MCF 10A (cell line): ENCODE measurements around the gene FKBP11. TPM values are rescaled to one million over a fixed set of nuclear protein-coding genes. Genes with fewer than 3 reads are reported as not detected.

Experiments
- BruUV-seq: library from RNA; stranded (reverse); fragments of 400-500 nt; replicated peaks from 2 replicates; lab custom pipeline; 2021; lab: Mats Ljungman, UMichigan
- CTCF ChIA-PET: fragments of 300-600 bp; sonication (Branson Sonifier 250); formaldehyde crosslinking; extraction: SDS; loops from one replicate; lab custom pipeline; 2021; ENCODE audit warnings: antibody characterized with exemption, inconsistent platforms; lab: Yijun Ruan, JAX
- POLR2A ChIA-PET: fragments of 300-600, 350-650 bp; sonication (Branson Sonifier 250); formaldehyde crosslinking; extraction: SDS; loops from one replicate; lab custom pipeline; 2020; ENCODE audit warnings: antibody characterized with exemption, inconsistent platforms; lab: Yijun Ruan, JAX
- DNase-seq: peaks from one replicate; pipeline ENCODE4 v3.0.0-alpha.2; 2018; ENCODE audit not compliant: unreplicated experiment
- H3K27ac Mint-ChIP-seq: one replicate; pipeline ENCODE4 v1.8.0; 2022; ENCODE audit warnings: mild to moderate bottlenecking, low read depth, mixed read lengths; ENCODE audit not compliant: unreplicated experiment
- H3K27me3 Mint-ChIP-seq: one replicate; pipeline ENCODE4 v1.8.0; 2022; ENCODE audit warnings: mixed read lengths; ENCODE audit not compliant: insufficient read depth, unreplicated experiment
- H3K36me3 Mint-ChIP-seq: one replicate; pipeline ENCODE4 v1.8.0; 2022; ENCODE audit warnings: mild to moderate bottlenecking, moderate library complexity, mixed read lengths; ENCODE audit not compliant: insufficient read depth, unreplicated experiment
- H3K4me1 Mint-ChIP-seq: one replicate; pipeline ENCODE4 v1.8.0; 2022; ENCODE audit warnings: mixed read lengths; ENCODE audit not compliant: insufficient read depth, unreplicated experiment
- H3K4me3 Mint-ChIP-seq: one replicate; pipeline ENCODE4 v1.8.0; 2022; ENCODE audit warnings: mild to moderate bottlenecking, moderate library complexity, mixed read lengths; ENCODE audit not compliant: unreplicated experiment
- H3K9me3 Mint-ChIP-seq: one replicate; pipeline ENCODE4 v1.8.0; 2022; ENCODE audit warnings: mixed read lengths; ENCODE audit not compliant: unreplicated experiment
- intact Hi-C: fragments of 100-400 bp; cut with micrococcal nuclease; formaldehyde crosslinking; loops from 2 replicates; pipeline ENCODE4 v1.14.1; 2022
- total RNA-seq: library from RNA; stranded (reverse); gene quantifications from 2 replicates; pipeline ENCODE4 v1.2.3, GENCODE V29; 2022
- TF ChIP-seq, protein P1 (sequence below): fragments of 200-600 bp; IDR thresholded peaks from one replicate; pipeline ENCODE4 v1.8.0; 2022; ENCODE audit warnings: antibody characterized with exemption, mild to moderate bottlenecking; ENCODE audit not compliant: unreplicated experiment

FKBP11 gene
- total RNA-seq, 1 experiment from 2014 or later = 11.0 TPM

DNA sequence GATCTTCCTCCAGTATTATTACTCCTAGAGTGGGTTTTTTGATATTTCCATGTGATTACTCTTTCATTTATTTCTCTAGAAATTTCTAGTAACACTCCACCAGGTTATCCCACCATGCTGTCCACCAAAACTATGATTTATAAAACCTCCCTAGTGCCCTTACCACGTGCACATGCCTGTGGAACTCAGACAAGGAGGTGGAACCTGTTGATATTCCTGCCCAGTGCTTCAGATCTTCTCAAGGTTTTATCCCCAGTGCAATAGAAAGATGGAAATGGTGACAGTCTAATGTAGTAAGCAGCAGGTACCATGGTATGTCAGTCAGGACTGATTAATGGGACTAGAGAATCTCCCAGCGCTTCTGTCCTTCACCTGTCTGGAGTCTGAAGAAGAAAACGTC, 35.5 kb upstream of the FKBP11 start:
- H3K9me3 Mint-ChIP-seq = no peaks in the 10 kb centered on the region
- CTCF ChIA-PET = interaction anchor here (0.6 to 3.3 kb wide), 5 partner anchors 10 to 227 kb away, joined by 3 to 15 read pairs (median 6); partner anchors contain the start of genes WNT1 and WNT10B

DNA sequence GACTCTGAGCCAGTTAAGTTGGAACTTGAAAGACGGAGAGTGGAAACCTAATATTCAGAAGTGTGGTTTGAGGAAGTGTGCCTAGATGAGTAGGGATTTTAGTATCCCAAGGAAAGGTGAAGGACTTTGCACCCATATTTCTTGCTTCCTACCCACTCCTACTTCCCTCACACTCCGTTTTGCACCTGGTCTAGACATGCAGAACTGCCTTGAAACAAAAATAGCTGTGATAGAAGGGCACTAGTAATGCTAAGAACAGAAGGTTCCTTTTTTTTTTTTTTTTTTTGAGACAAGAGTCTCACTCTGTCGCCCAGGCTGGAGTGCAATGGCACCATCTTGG, 32.7 kb upstream of the FKBP11 start:
- ChIA-PET POLR2A (interaction anchor here (0.6 to 3.5 kb wide), 15 partner anchors 10 to 1263 kb away, joined by 3 to 20 read pairs (median 7); partner anchors contain the start of genes DDX23, LMBR1L, RND1 and TUBA1B), CTCF (interaction anchor here (0.5 to 2.7 kb wide), 11 partner anchors 13 to 1905 kb away, joined by 3 to 13 read pairs (median 4); partner anchors contain the start of gene WNT1)
- peaks cover 34% of the 10 kb centered on the region for H3K4me1 Mint-ChIP-seq
- peak overlapping the region; percentile 99 for H3K4me3 Mint-ChIP-seq
- TF ChIP-seq, protein P1, sequence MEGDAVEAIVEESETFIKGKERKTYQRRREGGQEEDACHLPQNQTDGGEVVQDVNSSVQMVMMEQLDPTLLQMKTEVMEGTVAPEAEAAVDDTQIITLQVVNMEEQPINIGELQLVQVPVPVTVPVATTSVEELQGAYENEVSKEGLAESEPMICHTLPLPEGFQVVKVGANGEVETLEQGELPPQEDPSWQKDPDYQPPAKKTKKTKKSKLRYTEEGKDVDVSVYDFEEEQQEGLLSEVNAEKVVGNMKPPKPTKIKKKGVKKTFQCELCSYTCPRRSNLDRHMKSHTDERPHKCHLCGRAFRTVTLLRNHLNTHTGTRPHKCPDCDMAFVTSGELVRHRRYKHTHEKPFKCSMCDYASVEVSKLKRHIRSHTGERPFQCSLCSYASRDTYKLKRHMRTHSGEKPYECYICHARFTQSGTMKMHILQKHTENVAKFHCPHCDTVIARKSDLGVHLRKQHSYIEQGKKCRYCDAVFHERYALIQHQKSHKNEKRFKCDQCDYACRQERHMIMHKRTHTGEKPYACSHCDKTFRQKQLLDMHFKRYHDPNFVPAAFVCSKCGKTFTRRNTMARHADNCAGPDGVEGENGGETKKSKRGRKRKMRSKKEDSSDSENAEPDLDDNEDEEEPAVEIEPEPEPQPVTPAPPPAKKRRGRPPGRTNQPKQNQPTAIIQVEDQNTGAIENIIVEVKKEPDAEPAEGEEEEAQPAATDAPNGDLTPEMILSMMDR = no peak
- no peaks in the 10 kb centered on the region for H3K9me3 Mint-ChIP-seq
- BruUV-seq = no TSS peak
- no peaks in the 10 kb centered on the region for H3K27me3 Mint-ChIP-seq
- no peak for DNase-seq
- H3K27ac Mint-ChIP-seq = no peak overlapping the region
- peaks cover 15% of the 10 kb centered on the region for H3K36me3 Mint-ChIP-seq
- intact Hi-C loops = no loop called here

More for the DNA sequence above, 35.5 kb upstream of the FKBP11 start:
- BruUV-seq = no TSS peak
- intact Hi-C loops = no loop called here
- H3K27me3 Mint-ChIP-seq = no peaks in the 10 kb centered on the region
- POLR2A ChIA-PET = no interaction called here
- H3K4me3 Mint-ChIP-seq = no peak overlapping the region
- H3K27ac Mint-ChIP-seq = no peak overlapping the region
- H3K4me1 Mint-ChIP-seq = peaks cover 26% of the 10 kb centered on the region
- TF ChIP-seq, protein P1 = no peak
- no peak for DNase-seq
- H3K36me3 Mint-ChIP-seq = peaks cover 6% of the 10 kb centered on the region

DNA sequence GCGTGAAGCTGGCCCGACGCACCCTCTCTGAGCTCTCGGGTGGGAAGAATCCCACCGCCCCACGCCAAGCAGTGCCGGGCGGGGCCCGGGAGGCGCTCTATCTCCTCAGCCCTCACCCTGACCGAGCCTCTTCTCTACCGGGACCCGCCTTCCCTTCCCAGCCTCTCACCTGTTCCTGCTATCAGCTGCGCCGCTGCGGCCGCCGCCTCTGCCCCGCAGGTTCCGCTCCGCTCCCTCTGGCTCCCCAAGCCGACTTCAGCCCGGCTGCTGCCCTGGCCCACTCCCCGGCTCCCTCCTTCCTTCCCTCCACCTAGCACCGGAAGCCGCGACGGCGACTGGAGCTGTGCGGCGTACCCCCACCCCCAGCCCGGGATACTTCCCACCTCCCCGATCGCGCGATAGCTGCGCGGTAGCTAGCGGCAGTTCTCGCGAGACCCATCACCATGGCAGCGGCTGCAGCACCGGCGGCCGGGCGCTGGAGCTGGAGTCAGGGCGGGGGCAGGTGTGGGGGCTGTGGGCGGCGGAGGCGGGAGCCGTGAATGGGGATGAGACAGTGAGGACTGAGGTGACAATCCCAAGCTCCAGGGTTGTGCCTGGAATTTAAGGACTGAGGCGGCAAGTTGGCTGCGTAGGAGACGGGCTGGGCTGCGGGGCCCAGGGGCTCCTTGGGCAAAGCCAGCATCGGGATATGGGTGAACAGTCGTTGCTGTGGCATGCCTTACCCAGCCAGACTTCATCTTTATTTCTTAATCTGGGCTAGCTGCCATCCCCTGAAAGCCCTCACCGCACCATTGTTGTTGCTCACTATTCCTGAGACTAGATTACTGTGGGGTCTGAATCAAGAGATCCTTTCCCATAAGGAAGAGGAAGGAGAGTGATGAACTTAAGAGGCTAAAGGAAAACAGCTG, 32.1 kb upstream of the FKBP11 start, which contains the start of gene ARF3:
ARF3 (minus strand) TSS at position 347 of the 908 bp plus-strand sequence. CDS start 16,392 bp downstream, outside the sequence.
- TF ChIP-seq, protein P1 = no peak
- H3K36me3 Mint-ChIP-seq = peaks cover 21% of the 10 kb centered on the region
- peak; percentile 92 for DNase-seq
- peak within 1 kb of the TSS; percentile 93 for H3K27ac Mint-ChIP-seq
- H3K4me3 Mint-ChIP-seq = peak within 1 kb of the TSS; percentile 99
- CTCF ChIA-PET = interaction anchor here (0.5 to 2.7 kb wide), 15 partner anchors 13 to 1904 kb away, joined by 3 to 13 read pairs (median 4); partner anchors contain the start of gene WNT1
- H3K27me3 Mint-ChIP-seq = no peaks in the 10 kb centered on the region
- intact Hi-C loops = no loop called here
- BruUV-seq = no TSS peak
- POLR2A ChIA-PET = interaction anchor here (0.6 to 3.5 kb wide), 25 partner anchors 9 to 1264 kb away, joined by 3 to 20 read pairs (median 5); partner anchors contain the start of genes DDX23, KANSL2, LMBR1L and PRKAG1
- H3K9me3 Mint-ChIP-seq = no peaks in the 10 kb centered on the region
- H3K4me1 Mint-ChIP-seq = peaks cover 34% of the 10 kb centered on the region
